Endodermal cell (in vitro differentiated cells): Measurements from ENCODE around the gene IL1B. TPM values are rescaled to one million over a fixed set of nuclear protein-coding genes. Genes with fewer than 3 reads are reported as not detected.

ENCODE experiments used
- DNase-seq: peaks from one replicate; pipeline ENCODE4 v3.0.0-alpha.2; 2017
- H3K27ac ChIP-seq: 2 replicates; pipeline ENCODE4 v1.5.1; 2013; ENCODE audit warnings: mild to moderate bottlenecking, low read depth, low read length, moderate library complexity
- H3K27me3 ChIP-seq: 2 replicates; pipeline ENCODE4 v1.6.1; 2013; ENCODE audit warnings: mild to moderate bottlenecking, low read length, moderate library complexity; ENCODE audit not compliant: insufficient read depth, control insufficient read depth, poor library complexity, severe bottlenecking
- H3K36me3 ChIP-seq: 2 replicates; pipeline ENCODE4 v1.7.0; 2013; ENCODE audit warnings: mild to moderate bottlenecking, low read length, moderate library complexity; ENCODE audit not compliant: control insufficient read depth, insufficient read depth
- H3K4me1 ChIP-seq: one replicate; pipeline ENCODE4 v1.7.0; 2013; ENCODE audit warnings: low read length; ENCODE audit not compliant: control insufficient read depth, insufficient read depth
- H3K4me3 ChIP-seq: 2 replicates; pipeline ENCODE4 v1.5.1; 2013; ENCODE audit warnings: mild to moderate bottlenecking, low read length, moderate library complexity
- H3K9ac ChIP-seq: 2 replicates; pipeline ENCODE4 v1.6.1; 2013; ENCODE audit warnings: mild to moderate bottlenecking, low read length, moderate library complexity; ENCODE audit not compliant: poor library complexity, severe bottlenecking; ENCODE audit errors: extremely low read depth
- H3K9me3 ChIP-seq: 2 replicates; pipeline ENCODE4 v1.6.1; 2013; ENCODE audit warnings: mild to moderate bottlenecking, low read length, moderate library complexity; ENCODE audit not compliant: control insufficient read depth
- H3K27ac Mint-ChIP-seq: 2 replicates; pipeline ENCODE4 v1.8.0; 2020; ENCODE audit warnings: mixed read lengths
- H3K27me3 Mint-ChIP-seq: 2 replicates; pipeline ENCODE4 v1.8.0; 2021; ENCODE audit warnings: mild to moderate bottlenecking, mixed read lengths; ENCODE audit not compliant: insufficient read depth
- H3K36me3 Mint-ChIP-seq: 2 replicates; pipeline ENCODE4 v1.8.0; 2020; ENCODE audit warnings: low read depth, mixed read lengths
- H3K4me1 Mint-ChIP-seq: 2 replicates; pipeline ENCODE4 v1.8.0; 2020; ENCODE audit warnings: mixed read lengths
- H3K4me3 Mint-ChIP-seq: 2 replicates; pipeline ENCODE4 v1.8.0; 2020; ENCODE audit warnings: mild to moderate bottlenecking, moderate library complexity, mixed read lengths
- H3K9me3 Mint-ChIP-seq: 2 replicates; pipeline ENCODE4 v1.8.0; 2020; ENCODE audit warnings: mild to moderate bottlenecking, mixed read lengths
- WGBS, 2 experiments: methylation state at CpG; one replicate each; pipeline versions ENCODE4 v1.1.5 to v1.1.7; 2013; ENCODE audit warnings: missing lambda C conversion rate in 2 of 2, mixed read lengths in 1 of 2; ENCODE audit not compliant: insufficient coverage in 1 of 2, insufficient read length in 1 of 2; 5-methylcytosine and 5-hydroxymethylcytosine counted together
- total RNA-seq, 2 donors: library from RNA; stranded (reverse); fragmentation: NEBNext Ultra II Directional in 1 of 2; extraction: Animal tissue kit (Norgen Biotek cat#: 25700) in 1 of 2; gene quantifications; 2 replicates in 1 of 2; 3 replicates in 1 of 2; pipeline ENCODE4 v1.2.1, GENCODE V29; 2021
- TF ChIP-seq, protein P1 (sequence below): fragments of 200-600 bp; sonication (generic); conservative IDR thresholded peaks from 2 replicates; pipeline ENCODE4 v1.5.0; 2021; ENCODE audit warnings: antibody characterized with exemption, mild to moderate bottlenecking

The IL1B gene
- total RNA-seq, 2 donors from 2014 or later = not detected

DNA sequence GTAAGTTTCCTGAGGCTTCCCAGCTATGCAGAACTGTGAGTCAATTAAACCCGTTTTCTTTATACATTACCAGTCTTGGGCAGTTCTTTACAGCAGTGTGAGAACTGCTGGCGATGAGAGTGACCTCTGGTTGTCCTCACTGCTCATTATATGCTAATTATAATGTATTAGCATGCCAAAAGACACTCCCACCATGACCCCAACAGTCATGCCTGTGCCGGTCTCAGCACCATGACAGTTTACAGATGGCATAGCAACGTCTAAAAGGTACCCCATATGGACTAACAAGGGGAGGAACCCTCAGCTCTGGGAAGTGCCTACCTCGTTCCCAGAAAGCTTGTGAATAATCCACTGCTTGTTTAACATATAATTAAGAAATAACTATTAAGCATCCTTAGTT is 44.2 kb downstream of the IL1B start:
- Mint-ChIP-seq H3K9me3 (no peaks in the 10 kb centered on the region), H3K4me3 (no peak overlapping the region)
- DNase-seq = no peak

GRCh38 chr2:112791693-112792230 is 44.8 kb downstream of the IL1B start:
- Histone ChIP-seq H3K4me1 (no peaks in the 10 kb centered on the region), H3K9me3 (no peaks in the 10 kb centered on the region), H3K9ac (no peak overlapping the region), H3K27ac (no peak overlapping the region), H3K27me3 (no peaks in the 10 kb centered on the region), H3K4me3 (no peak overlapping the region), H3K36me3 (no peaks in the 10 kb centered on the region)
- TF ChIP-seq, protein P1, sequence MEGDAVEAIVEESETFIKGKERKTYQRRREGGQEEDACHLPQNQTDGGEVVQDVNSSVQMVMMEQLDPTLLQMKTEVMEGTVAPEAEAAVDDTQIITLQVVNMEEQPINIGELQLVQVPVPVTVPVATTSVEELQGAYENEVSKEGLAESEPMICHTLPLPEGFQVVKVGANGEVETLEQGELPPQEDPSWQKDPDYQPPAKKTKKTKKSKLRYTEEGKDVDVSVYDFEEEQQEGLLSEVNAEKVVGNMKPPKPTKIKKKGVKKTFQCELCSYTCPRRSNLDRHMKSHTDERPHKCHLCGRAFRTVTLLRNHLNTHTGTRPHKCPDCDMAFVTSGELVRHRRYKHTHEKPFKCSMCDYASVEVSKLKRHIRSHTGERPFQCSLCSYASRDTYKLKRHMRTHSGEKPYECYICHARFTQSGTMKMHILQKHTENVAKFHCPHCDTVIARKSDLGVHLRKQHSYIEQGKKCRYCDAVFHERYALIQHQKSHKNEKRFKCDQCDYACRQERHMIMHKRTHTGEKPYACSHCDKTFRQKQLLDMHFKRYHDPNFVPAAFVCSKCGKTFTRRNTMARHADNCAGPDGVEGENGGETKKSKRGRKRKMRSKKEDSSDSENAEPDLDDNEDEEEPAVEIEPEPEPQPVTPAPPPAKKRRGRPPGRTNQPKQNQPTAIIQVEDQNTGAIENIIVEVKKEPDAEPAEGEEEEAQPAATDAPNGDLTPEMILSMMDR = no peak
- Mint-ChIP-seq H3K27me3 (no peaks in the 10 kb centered on the region), H3K36me3 (no peaks in the 10 kb centered on the region), H3K27ac (no peak overlapping the region), H3K4me1 (peaks cover 12% of the 10 kb centered on the region), H3K4me3 (no peak overlapping the region), H3K9me3 (no peaks in the 10 kb centered on the region)
- DNase-seq = no peak
- 77 to 100% methylated on average over 2 to 3 of the region's 3 CpGs for WGBS, 2 experiments

More for the DNA sequence above, 44.2 kb downstream of the IL1B start:
- no peaks in the 10 kb centered on the region for H3K9me3 ChIP-seq
- no peak overlapping the region for H3K4me3 ChIP-seq
- TF ChIP-seq, protein P1 = no peak
- H3K27me3 Mint-ChIP-seq = no peaks in the 10 kb centered on the region
- no peaks in the 10 kb centered on the region for H3K4me1 ChIP-seq
- H3K4me1 Mint-ChIP-seq = peaks cover 12% of the 10 kb centered on the region
- no peak overlapping the region for H3K27ac ChIP-seq
- no peaks in the 10 kb centered on the region for H3K27me3 ChIP-seq
- no peak overlapping the region for H3K9ac ChIP-seq
- no peak overlapping the region for H3K27ac Mint-ChIP-seq
- no peaks in the 10 kb centered on the region for H3K36me3 Mint-ChIP-seq
- H3K36me3 ChIP-seq = no peaks in the 10 kb centered on the region
- WGBS, 2 experiments = 87 to 90% methylated on average over 2 to 5 of the region's 5 CpGs

GRCh38 chr2:112791019-112791418 is 45.6 kb downstream of the IL1B start:
- no peaks in the 10 kb centered on the region for H3K4me1 ChIP-seq
- WGBS, 2 experiments = 94 to 100% methylated on average over 1 to 3 of the region's 3 CpGs
- no peak overlapping the region for H3K27ac Mint-ChIP-seq
- no peaks in the 10 kb centered on the region for H3K9me3 Mint-ChIP-seq
- H3K27me3 Mint-ChIP-seq = no peaks in the 10 kb centered on the region
- no peaks in the 10 kb centered on the region for H3K9me3 ChIP-seq
- no peak overlapping the region for H3K4me3 Mint-ChIP-seq
- no peaks in the 10 kb centered on the region for H3K36me3 ChIP-seq
- TF ChIP-seq, protein P1 = no peak
- DNase-seq = no peak
- H3K27ac ChIP-seq = no peak overlapping the region
- no peaks in the 10 kb centered on the region for H3K27me3 ChIP-seq
- no peak overlapping the region for H3K4me3 ChIP-seq
- no peak overlapping the region for H3K9ac ChIP-seq
- peaks cover 12% of the 10 kb centered on the region for H3K4me1 Mint-ChIP-seq
- no peaks in the 10 kb centered on the region for H3K36me3 Mint-ChIP-seq
